Mucosa of descending colon (tissue), 3 donors: ENCODE data around the gene DLEC1. TPM values are rescaled to one million over a fixed set of nuclear protein-coding genes. Genes with fewer than 3 reads are reported as not detected.
"Not testable (repeated sequence)": the region's sequence is repeated elsewhere in the genome, so short reads cannot be mapped to it uniquely, and the experiment has no call there.

ENCODE experiments used
- ATAC-seq: fragments of 200-7000 bp; cut with Tn5 transposase; one replicate; pipeline ENCODE4 v1.9.1; 2020; ENCODE audit warnings: mild to moderate bottlenecking, moderate library complexity
- DNase-seq, 3 donors: peaks; one replicate each; pipeline ENCODE4 v3.0.0-alpha.2; 2020
- H3K36me3 ChIP-seq: fragments of 200-600 bp; one replicate; pipeline ENCODE4 v1.8.0; 2021; ENCODE audit warnings: low read depth, mild to moderate bottlenecking
- H3K4me1 ChIP-seq: fragments of 200-600 bp; one replicate; pipeline ENCODE4 v1.8.0; 2021; ENCODE audit warnings: low read depth, mild to moderate bottlenecking
- H3K4me3 ChIP-seq: fragments of 200-600 bp; one replicate; pipeline ENCODE4 v1.8.0; 2021; ENCODE audit warnings: mild to moderate bottlenecking
- H3K9me3 ChIP-seq: fragments of 200-600 bp; one replicate; pipeline ENCODE4 v1.8.0; 2021; ENCODE audit warnings: mild to moderate bottlenecking
- intact Hi-C, 2 donors: fragments of 100-400 bp; cut with DNase I in 1 of 2; cut with micrococcal nuclease in 1 of 2; formaldehyde crosslinking; loops; one replicate each; pipeline versions ENCODE4 v1.11.0 to v1.11.1; 2022; cut with DNase I, micrococcal nuclease
- total RNA-seq, 3 donors: library from RNA; stranded (reverse); fragmentation: NEBNext Ultra II Directional in 2 of 3; extraction: Animal tissue kit (Norgen Biotek cat#: 25700) in 2 of 3; gene quantifications; one replicate each; pipeline versions ENCODE4 v1.2.1 to v1.2.4, GENCODE V29; 2021 to 2023
- TF ChIP-seq, protein P1 (sequence below): fragments of 200-600 bp; IDR thresholded peaks from one replicate; pipeline ENCODE4 v1.8.0; 2022; ENCODE audit warnings: antibody characterized with exemption, mild to moderate bottlenecking
- donor health status: DM: no; HTN: no; CAD: no; lungs with moderate emphysema.
- donor health status: DM: no; HTN: no; CAD: no.
- donor health status: DM: no; HTN: yes; CAD: no.

DLEC1 gene
- total RNA-seq, 3 donors from 2014 or later: 0.73 to 1.7 (median 1.5) TPM

DNA sequence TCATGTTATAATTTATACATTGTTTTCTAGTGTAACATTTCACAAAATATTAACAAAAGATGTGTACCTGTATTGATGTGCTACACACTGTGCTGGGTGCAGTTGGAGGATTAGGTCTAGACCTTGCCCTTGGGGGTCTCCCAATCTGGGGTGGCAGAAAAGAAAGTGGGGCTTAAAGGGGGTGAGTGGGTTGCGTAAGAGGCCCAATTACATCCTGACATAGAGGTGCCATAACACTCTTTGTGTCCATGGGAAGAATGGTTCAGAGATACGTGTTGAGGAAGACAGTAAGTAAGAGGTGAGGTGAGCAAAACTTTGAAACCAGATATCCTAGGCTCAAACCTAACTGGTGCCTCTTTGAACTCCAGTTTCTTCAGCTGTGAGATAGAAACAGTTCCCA is 31.0 kb downstream of the DLEC1 start:
- ATAC-seq (no peak), DNase-seq (no peak)
- no peak overlapping the region for H3K4me3 ChIP-seq
- intact Hi-C loops: no loop called here
- H3K36me3 ChIP-seq: no peaks in the 10 kb centered on the region
- no peaks in the 10 kb centered on the region for H3K9me3 ChIP-seq
- TF ChIP-seq, protein P1, sequence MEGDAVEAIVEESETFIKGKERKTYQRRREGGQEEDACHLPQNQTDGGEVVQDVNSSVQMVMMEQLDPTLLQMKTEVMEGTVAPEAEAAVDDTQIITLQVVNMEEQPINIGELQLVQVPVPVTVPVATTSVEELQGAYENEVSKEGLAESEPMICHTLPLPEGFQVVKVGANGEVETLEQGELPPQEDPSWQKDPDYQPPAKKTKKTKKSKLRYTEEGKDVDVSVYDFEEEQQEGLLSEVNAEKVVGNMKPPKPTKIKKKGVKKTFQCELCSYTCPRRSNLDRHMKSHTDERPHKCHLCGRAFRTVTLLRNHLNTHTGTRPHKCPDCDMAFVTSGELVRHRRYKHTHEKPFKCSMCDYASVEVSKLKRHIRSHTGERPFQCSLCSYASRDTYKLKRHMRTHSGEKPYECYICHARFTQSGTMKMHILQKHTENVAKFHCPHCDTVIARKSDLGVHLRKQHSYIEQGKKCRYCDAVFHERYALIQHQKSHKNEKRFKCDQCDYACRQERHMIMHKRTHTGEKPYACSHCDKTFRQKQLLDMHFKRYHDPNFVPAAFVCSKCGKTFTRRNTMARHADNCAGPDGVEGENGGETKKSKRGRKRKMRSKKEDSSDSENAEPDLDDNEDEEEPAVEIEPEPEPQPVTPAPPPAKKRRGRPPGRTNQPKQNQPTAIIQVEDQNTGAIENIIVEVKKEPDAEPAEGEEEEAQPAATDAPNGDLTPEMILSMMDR: no peak
- no peaks in the 10 kb centered on the region for H3K4me1 ChIP-seq

DNA sequence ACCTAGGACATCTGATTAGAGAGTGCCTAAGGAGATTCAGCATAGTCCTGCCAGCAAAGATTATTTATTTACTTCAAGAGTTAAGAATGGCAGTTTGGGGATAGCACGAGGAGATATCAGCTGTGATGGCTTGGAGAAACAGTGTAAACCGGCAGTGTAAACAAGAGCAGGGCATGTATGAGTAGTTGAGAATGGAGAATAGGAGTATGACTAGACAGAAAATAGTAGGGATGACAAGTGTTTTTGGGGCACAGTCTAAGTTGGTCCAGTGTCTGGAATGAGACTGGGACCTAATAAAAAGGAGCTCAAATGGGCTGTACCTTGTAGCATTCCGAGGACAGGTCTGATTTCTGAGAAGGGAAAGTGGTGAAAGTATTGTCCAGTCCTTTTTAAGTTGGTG is 38.1 kb downstream of the DLEC1 start:
- H3K4me1 ChIP-seq, intact Hi-C loops, ATAC-seq, H3K36me3 ChIP-seq, H3K4me3 ChIP-seq, H3K9me3 ChIP-seq, DNase-seq: not testable (repeated sequence)

DNA sequence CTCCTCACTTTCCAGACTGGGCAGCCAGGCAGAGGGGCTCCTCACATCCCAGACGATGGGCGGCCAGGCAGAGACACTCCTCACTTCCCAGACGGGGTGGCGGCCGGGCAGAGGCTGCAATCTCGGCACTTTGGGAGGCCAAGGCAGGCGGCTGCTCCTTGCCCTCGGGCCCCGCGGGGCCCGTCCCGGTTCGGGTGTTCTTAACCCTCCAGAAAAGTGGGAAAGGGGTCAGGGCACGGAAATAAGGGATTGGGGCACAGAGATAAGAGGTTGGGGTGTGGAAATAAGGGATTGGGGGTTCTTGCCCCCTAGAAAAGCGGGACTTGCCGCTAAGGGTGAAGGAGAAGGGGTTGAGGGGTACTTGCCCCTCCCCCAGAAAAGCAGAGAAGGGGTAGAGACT is 43.3 kb downstream of the DLEC1 start:
- H3K36me3 ChIP-seq, ATAC-seq, intact Hi-C loops, H3K4me3 ChIP-seq, DNase-seq, H3K9me3 ChIP-seq, H3K4me1 ChIP-seq: not testable (repeated sequence)

DNA sequence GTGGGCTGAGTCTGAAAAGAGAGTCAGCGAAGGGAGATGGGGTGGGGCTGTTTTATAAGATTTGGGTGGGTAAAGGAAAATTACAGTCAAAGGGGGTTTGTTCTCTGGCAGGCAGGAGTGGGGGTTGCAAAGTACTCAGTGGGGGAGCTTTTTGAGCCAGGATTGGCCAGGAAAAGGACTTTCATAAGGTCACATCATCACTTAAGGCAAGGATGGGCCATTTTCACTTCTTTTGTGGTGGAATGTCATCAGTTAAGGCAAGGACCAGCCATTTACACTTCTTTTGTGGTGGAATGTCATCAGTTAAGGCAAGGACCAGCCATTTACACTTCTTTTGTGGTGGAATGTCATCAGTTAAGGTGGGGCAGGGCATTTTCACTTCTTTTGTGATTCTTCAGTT is 44.2 kb downstream of the DLEC1 start:
- H3K36me3 ChIP-seq, H3K4me3 ChIP-seq, intact Hi-C loops, H3K4me1 ChIP-seq, H3K9me3 ChIP-seq, ATAC-seq, DNase-seq: not testable (repeated sequence)

DNA sequence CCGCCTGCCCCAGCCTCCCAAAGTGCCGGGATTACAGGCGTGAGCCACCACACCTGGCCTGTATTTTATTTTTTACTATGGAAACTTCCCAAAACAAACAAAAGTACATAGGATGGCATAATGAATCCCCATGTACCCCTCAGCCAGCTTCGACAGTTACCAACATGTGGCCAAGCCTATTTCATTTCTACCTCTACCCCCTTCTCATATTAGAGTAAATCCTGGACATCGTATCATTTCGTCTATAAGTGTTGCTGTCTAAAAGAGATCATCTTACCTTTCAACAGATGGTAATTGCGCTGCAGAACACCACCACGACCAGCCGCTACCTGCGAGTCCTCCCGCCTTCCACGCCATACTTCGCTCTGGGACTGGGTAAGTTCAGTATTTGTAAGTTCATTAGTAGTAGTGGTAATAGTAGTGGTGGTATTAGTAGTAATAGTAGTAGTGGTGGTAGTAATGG is 44.9 kb downstream of the DLEC1 start:
- DNase-seq: no peak
- H3K4me3 ChIP-seq: no peak overlapping the region
- TF ChIP-seq, protein P1: no peak
- no peaks in the 10 kb centered on the region for H3K36me3 ChIP-seq
- no peaks in the 10 kb centered on the region for H3K4me1 ChIP-seq
- ATAC-seq: no peak
- intact Hi-C loops: no loop called here
- peaks cover 2% of the 10 kb centered on the region for H3K9me3 ChIP-seq

DNA sequence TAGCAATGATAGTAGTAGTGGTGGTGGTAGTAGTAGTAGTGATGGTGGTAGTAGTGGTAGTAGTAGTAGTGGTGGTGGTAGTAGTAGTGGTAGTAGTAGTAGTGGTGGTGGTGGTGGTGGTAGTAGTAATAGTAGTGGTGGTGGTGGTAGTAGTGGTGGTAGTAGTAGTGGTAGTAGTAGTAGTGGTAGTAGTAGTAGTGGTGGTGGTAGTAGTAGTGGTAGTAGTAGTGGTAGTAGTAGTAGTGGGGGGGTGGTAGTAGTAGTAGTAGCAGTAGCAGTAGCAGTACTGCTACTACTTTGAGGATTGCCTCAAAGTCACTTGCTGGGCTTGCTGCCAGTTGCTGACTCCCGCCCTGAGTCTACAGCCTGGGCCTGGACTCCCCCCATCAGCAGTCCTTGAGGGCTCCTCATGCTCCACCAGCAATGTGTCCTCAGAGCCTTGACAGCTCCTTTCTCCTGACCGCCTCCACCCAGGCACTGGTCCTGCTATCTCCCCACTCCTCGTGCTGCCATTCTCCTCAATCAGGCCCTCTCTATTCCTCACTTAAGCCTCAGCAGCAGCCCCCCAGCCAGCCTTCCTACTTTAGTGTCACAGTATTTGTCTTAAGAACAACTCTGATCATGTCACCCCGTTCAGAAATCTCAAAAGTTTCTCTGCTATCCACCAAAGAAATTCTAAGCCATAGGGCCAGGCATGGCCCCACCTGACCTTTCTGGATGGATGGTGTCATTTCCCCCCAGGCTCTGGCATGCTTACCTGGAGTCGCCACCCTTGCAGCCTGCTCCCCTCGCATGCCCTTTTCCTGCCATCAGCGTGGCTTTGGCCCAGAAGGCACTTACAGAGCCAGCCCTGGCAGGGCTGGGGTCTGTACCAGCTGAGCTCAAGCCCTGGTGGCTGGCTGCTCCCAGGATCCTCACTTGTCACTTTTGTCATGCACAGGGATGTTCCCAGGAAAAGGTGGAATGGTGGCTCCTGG is 45.6 kb downstream of the DLEC1 start:
- ATAC-seq (peak; percentile 58), DNase-seq (peak in 2 of 3 donors; percentile 25 to 33)
- Histone ChIP-seq H3K4me3 (no peak overlapping the region), H3K9me3 (peaks cover 2% of the 10 kb centered on the region), H3K36me3 (no peaks in the 10 kb centered on the region), H3K4me1 (no peaks in the 10 kb centered on the region)
- intact Hi-C loops: no loop called here
- TF ChIP-seq, protein P1: no peak

DNA sequence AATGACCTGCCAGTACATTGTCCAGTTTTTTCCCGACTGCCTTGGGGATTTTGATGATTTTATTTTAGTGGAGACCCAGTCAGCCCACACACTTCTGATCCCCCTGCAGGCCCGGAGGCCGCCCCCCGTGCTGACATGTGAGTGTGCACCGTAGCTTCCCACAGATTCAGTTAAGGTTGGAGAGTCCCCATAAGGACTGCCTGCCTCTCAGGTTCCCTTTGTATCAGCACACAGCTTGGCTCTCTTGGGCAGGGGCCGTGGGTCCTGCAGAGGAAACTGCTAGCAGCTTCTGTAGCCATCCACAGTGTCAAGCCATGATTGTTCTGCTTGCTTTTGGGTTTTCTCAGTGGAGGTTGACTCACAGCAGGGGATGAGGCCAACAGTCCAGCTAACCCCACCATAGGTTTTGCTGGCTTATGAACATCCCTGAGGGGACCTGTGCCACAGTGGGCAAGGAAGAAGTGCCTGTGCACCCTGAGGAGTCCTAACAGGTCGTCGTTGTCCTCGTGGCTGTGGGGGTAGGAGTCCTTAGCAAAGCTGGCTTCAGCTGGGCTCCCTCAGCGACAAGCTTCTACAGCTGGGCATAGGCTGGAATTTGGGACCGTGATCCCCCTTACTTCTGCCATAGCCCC is 46.4 kb downstream of the DLEC1 start:
- TF ChIP-seq, protein P1: no peak
- ATAC-seq (no peak), DNase-seq (no peak)
- Histone ChIP-seq H3K36me3 (no peaks in the 10 kb centered on the region), H3K4me3 (no peak overlapping the region), H3K4me1 (no peaks in the 10 kb centered on the region), H3K9me3 (peaks cover 2% of the 10 kb centered on the region)
- intact Hi-C loops: no loop called here
